ENCODE data around the gene GMDS.

Gene GMDS

GRCh38 chr6:2132416-2132815 is 113.0 kb downstream of the GMDS start:
- no peak for DNase-seq

GRCh38 chr6:2129182-2129621 is 116.2 kb downstream of the GMDS start:
- DNase-seq: no peak

- no peak for DNase-seq
Measured at GRCh38 chr6:2127484-2127911, 117.9 kb downstream of the GMDS start.

GRCh38 chr6:2126351-2126750 is 119.1 kb downstream of the GMDS start:
- DNase-seq: no peak

GRCh38 chr6:2125158-2125557 is 120.2 kb downstream of the GMDS start:
- no peak for DNase-seq

- DNase-seq: no peak
Measured at GRCh38 chr6:2124260-2124709, 121.1 kb downstream of the GMDS start.

- no peak for DNase-seq
Measured at GRCh38 chr6:2120912-2121311, 124.5 kb downstream of the GMDS start.

- DNase-seq: no peak
Measured at GRCh38 chr6:2119275-2119674, 126.1 kb downstream of the GMDS start.

- DNase-seq: no peak
Measured at GRCh38 chr6:2118136-2118535, 127.3 kb downstream of the GMDS start.

- no peak for DNase-seq
Measured at GRCh38 chr6:2117447-2117846, 128.0 kb downstream of the GMDS start.

GRCh38 chr6:2116496-2116895 is 128.9 kb downstream of the GMDS start:
- no peak for DNase-seq

- DNase-seq: no peak
Measured at GRCh38 chr6:2114100-2114499, 131.3 kb downstream of the GMDS start.

- DNase-seq: no peak
Measured at GRCh38 chr6:2111162-2111677, 134.2 kb downstream of the GMDS start.

GRCh38 chr6:2110504-2110903 is 134.9 kb downstream of the GMDS start:
- no peak for DNase-seq

- DNase-seq: peak; percentile 17
Measured at GRCh38 chr6:2109796-2110195, 135.6 kb downstream of the GMDS start.

- DNase-seq: peak; percentile 56
Measured at GRCh38 chr6:2108700-2109306, 136.6 kb downstream of the GMDS start.

- DNase-seq: no peak
Measured at GRCh38 chr6:2104524-2104880, 140.9 kb downstream of the GMDS start.

- DNase-seq: peak; percentile 15
Measured at GRCh38 chr6:2103765-2104523, 141.5 kb downstream of the GMDS start.

- no peak for DNase-seq
Measured at GRCh38 chr6:2102966-2103365, 142.4 kb downstream of the GMDS start.

GRCh38 chr6:2102316-2102883 is 143.0 kb downstream of the GMDS start:
- no peak for DNase-seq

GRCh38 chr6:2101213-2101612 is 144.2 kb downstream of the GMDS start:
- DNase-seq: no peak

GRCh38 chr6:2099870-2100269 is 145.5 kb downstream of the GMDS start:
- no peak for DNase-seq

GRCh38 chr6:2097464-2097863 is 147.9 kb downstream of the GMDS start:
- DNase-seq: no peak

- no peak for DNase-seq
Measured at GRCh38 chr6:2094642-2095041, 150.8 kb downstream of the GMDS start.
